ENCODE measurements around the gene PGLYRP4. TPM values are rescaled to one million over a fixed set of nuclear protein-coding genes. Genes with fewer than 3 reads are reported as not detected.

PGLYRP4 gene
- total RNA-seq, 1 experiment from 2014 or later = not detected

- Mint-ChIP-seq H3K27me3 (ENCODE audit: low read depth) (peaks cover 7% of the 10 kb centered on the region), H3K27ac (no peak overlapping the region), H3K36me3 (no peaks in the 10 kb centered on the region), H3K4me3 (no peak overlapping the region), H3K4me1 (no peaks in the 10 kb centered on the region), H3K9me3 (peaks cover 8% of the 10 kb centered on the region; the same call in 1 of the 2 replicates)
- POLR2A ChIA-PET = no interaction called here
- CTCF ChIA-PET = interaction anchor here (3.1 kb wide), 2 partner anchors 15 to 17 kb away, joined by 10 to 15 read pairs; no protein-coding TSS in a partner anchor
- no peak for DNase-seq (ENCODE audit: low spot score)
- TF ChIP-seq SMAD4 (CRISPR knock-in tag; IDR thresholded peaks at IDR 0.05) (no peak), JUN (CRISPR knock-in tag; IDR thresholded peaks at IDR 0.05) (no peak), ZNF219 (CRISPR knock-in tag; IDR thresholded peaks at IDR 0.05; ENCODE audit: borderline replicate concordance) (no peak), ZSCAN18 (CRISPR knock-in tag; IDR thresholded peaks at IDR 0.05) (no peak), CBFB (CRISPR knock-in tag; IDR thresholded peaks at IDR 0.05; ENCODE audit: low read depth) (no peak), CREM (CRISPR knock-in tag; IDR thresholded peaks at IDR 0.05) (no peak)
- no peak for ATAC-seq
These were observed 10.4 kb downstream of the PGLYRP4 start for GRCh38 chr1:153337980-153338853.

DNA sequence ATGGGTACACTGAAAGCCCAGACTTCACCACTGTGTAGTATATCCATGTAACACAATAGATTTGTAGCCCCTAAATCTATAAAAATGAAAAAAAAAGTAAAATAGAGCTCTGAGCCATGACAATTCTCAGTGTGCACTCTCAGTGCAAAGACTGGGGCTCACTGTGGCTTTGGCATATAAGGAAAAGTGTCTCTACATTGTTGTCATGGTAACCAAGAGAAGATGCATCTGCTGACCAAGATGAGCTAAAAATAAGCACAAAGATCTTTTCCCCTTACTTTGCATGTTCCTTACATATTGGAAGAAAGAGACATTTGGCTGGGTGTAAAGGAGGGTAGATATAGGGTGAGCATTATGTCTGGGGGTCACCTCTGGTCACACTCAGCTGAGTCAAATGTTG lies 12.0 kb downstream of the PGLYRP4 start:
- no peak for ATAC-seq

More for the DNA sequence above, 12.0 kb downstream of the PGLYRP4 start:
- H3K4me3 Mint-ChIP-seq = no peak overlapping the region
- ChIA-PET CTCF (interaction anchor here (1.6 to 3.1 kb wide), 3 partner anchors 16 to 48 kb away, joined by 5 to 15 read pairs (median 10); no protein-coding TSS in a partner anchor), POLR2A (no interaction called here)
- H3K4me1 Mint-ChIP-seq = no peaks in the 10 kb centered on the region
- no peak overlapping the region for H3K27ac Mint-ChIP-seq
- H3K36me3 Mint-ChIP-seq = peaks cover under 1% of the 10 kb centered on the region; the same call in 1 of the 2 replicates
- no peak for DNase-seq (ENCODE audit: low spot score)
- TF ChIP-seq NFATC4 (CRISPR knock-in tag; IDR thresholded peaks at IDR 0.05) (no peak), ZNF396 (CRISPR knock-in tag; IDR thresholded peaks at IDR 0.05; ENCODE audit: borderline replicate concordance) (no peak), MXD4 (CRISPR knock-in tag; IDR thresholded peaks at IDR 0.05; ENCODE audit: borderline replicate concordance) (no peak), ZSCAN18 (CRISPR knock-in tag; IDR thresholded peaks at IDR 0.05) (no peak), GRHL2 (CRISPR knock-in tag; IDR thresholded peaks at IDR 0.05; ENCODE audit: insufficient replicate concordance, severe bottlenecking) (no peak), GABPB1 (CRISPR knock-in tag; IDR thresholded peaks at IDR 0.05) (no peak), ZNF512 (CRISPR knock-in tag; IDR thresholded peaks at IDR 0.05; ENCODE audit: borderline replicate concordance) (no peak), CBFB (CRISPR knock-in tag; IDR thresholded peaks at IDR 0.05; ENCODE audit: low read depth) (no peak), FOXJ3 (CRISPR knock-in tag; IDR thresholded peaks at IDR 0.05; ENCODE audit: borderline replicate concordance) (no peak), HMGXB4 (CRISPR knock-in tag; IDR thresholded peaks at IDR 0.05) (no peak), ZNF423 (CRISPR knock-in tag; IDR thresholded peaks at IDR 0.05) (no peak)
- TF ChIP-seq, protein P1, sequence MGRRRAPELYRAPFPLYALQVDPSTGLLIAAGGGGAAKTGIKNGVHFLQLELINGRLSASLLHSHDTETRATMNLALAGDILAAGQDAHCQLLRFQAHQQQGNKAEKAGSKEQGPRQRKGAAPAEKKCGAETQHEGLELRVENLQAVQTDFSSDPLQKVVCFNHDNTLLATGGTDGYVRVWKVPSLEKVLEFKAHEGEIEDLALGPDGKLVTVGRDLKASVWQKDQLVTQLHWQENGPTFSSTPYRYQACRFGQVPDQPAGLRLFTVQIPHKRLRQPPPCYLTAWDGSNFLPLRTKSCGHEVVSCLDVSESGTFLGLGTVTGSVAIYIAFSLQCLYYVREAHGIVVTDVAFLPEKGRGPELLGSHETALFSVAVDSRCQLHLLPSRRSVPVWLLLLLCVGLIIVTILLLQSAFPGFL (CRISPR knock-in tag; IDR thresholded peaks at IDR 0.05; ENCODE audit: borderline replicate concordance) = no peak
- H3K9me3 Mint-ChIP-seq = peaks cover 23% of the 10 kb centered on the region
- peaks cover 15% of the 10 kb centered on the region for H3K27me3 Mint-ChIP-seq (ENCODE audit: low read depth)
